ENCODE data around the gene VRK1. TPM values are rescaled to one million over a fixed set of nuclear protein-coding genes. Genes with fewer than 3 reads are reported as not detected.

Gene VRK1
- total RNA-seq, 1 experiment from 2014 or later, result 26.5 TPM

DNA sequence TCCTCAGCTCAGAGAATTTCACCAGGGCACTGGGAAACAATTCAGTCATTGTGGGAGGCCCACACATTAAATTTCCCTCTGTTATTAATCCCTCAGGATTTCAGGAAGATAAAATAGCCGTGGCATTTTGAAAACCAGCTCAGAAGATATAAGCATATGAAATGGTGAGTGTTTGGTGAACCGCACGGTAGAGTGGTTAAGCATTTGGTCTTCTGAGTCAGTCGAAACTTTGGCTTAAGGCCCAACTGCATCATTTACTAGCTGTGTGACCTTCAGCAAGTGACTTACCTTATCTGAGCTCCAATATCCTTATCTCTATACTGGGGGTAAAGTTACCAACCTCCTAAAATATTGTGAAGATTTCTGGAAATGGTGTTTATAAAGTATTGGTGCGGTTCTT is 5.2 kb upstream of the VRK1 start:
- H3K27me3 ChIP-seq (ENCODE audit: control insufficient read depth, insufficient read depth, low read length), result no peaks in the 10 kb centered on the region; the same call in 1 of the 2 replicates
- ATAC-seq (no peak), DNase-seq (ENCODE audit: low read depth, low spot score) (no peak)
- no peaks in the 10 kb centered on the region for H3K9me3 ChIP-seq (ENCODE audit: control insufficient read depth, insufficient read depth, low read depth, low read length)
- TF ChIP-seq, protein P1, sequence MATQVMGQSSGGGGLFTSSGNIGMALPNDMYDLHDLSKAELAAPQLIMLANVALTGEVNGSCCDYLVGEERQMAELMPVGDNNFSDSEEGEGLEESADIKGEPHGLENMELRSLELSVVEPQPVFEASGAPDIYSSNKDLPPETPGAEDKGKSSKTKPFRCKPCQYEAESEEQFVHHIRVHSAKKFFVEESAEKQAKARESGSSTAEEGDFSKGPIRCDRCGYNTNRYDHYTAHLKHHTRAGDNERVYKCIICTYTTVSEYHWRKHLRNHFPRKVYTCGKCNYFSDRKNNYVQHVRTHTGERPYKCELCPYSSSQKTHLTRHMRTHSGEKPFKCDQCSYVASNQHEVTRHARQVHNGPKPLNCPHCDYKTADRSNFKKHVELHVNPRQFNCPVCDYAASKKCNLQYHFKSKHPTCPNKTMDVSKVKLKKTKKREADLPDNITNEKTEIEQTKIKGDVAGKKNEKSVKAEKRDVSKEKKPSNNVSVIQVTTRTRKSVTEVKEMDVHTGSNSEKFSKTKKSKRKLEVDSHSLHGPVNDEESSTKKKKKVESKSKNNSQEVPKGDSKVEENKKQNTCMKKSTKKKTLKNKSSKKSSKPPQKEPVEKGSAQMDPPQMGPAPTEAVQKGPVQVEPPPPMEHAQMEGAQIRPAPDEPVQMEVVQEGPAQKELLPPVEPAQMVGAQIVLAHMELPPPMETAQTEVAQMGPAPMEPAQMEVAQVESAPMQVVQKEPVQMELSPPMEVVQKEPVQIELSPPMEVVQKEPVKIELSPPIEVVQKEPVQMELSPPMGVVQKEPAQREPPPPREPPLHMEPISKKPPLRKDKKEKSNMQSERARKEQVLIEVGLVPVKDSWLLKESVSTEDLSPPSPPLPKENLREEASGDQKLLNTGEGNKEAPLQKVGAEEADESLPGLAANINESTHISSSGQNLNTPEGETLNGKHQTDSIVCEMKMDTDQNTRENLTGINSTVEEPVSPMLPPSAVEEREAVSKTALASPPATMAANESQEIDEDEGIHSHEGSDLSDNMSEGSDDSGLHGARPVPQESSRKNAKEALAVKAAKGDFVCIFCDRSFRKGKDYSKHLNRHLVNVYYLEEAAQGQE (IDR thresholded peaks at IDR 0.05; ENCODE audit: insufficient read depth in 1 of 2, low read depth in 2 of 2, low read length in 1 of 2), result no peak
- no peak for TF ChIP-seq POLR2AphosphoS5 (IDR thresholded peaks at IDR 0.05; ENCODE audit: low read depth, low read length)
- no peak for TF ChIP-seq TCF7L2 (IDR thresholded peaks at IDR 0.05; ENCODE audit: low read depth, low read length)
- TF ChIP-seq SIN3A (IDR thresholded peaks at IDR 0.05; ENCODE audit: borderline replicate concordance, insufficient read depth, low read depth, low read length), result no peak
- TF ChIP-seq, protein P2, sequence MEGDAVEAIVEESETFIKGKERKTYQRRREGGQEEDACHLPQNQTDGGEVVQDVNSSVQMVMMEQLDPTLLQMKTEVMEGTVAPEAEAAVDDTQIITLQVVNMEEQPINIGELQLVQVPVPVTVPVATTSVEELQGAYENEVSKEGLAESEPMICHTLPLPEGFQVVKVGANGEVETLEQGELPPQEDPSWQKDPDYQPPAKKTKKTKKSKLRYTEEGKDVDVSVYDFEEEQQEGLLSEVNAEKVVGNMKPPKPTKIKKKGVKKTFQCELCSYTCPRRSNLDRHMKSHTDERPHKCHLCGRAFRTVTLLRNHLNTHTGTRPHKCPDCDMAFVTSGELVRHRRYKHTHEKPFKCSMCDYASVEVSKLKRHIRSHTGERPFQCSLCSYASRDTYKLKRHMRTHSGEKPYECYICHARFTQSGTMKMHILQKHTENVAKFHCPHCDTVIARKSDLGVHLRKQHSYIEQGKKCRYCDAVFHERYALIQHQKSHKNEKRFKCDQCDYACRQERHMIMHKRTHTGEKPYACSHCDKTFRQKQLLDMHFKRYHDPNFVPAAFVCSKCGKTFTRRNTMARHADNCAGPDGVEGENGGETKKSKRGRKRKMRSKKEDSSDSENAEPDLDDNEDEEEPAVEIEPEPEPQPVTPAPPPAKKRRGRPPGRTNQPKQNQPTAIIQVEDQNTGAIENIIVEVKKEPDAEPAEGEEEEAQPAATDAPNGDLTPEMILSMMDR (IDR thresholded peaks at IDR 0.05), result no peak
- H3K4me3 ChIP-seq (ENCODE audit: low read depth in 2 of 2, low read length in 2 of 2), result no peak overlapping the region
- in situ Hi-C loops (cut with HindIII; ENCODE audit: low pct_unique_long_range_greater_than_20kb, low sequenced_read_pairs) (no loop called here), intact Hi-C loops (cut with micrococcal nuclease; ENCODE audit: unreplicated experiment) (no loop called here)
- H3K36me3 ChIP-seq (ENCODE audit: control insufficient read depth, insufficient read depth, low read length), result no peaks in the 10 kb centered on the region
- CTCF ChIA-PET, result no interaction called here
- POLR2A ChIA-PET, result no interaction called here
- no peak overlapping the region for H3K27ac ChIP-seq (ENCODE audit: low read length)
- no TSS peak for BruUV-seq (replicated peaks)
- H3K4me1 ChIP-seq (ENCODE audit: control insufficient read depth, insufficient read depth, low read length), result no peaks in the 10 kb centered on the region

DNA sequence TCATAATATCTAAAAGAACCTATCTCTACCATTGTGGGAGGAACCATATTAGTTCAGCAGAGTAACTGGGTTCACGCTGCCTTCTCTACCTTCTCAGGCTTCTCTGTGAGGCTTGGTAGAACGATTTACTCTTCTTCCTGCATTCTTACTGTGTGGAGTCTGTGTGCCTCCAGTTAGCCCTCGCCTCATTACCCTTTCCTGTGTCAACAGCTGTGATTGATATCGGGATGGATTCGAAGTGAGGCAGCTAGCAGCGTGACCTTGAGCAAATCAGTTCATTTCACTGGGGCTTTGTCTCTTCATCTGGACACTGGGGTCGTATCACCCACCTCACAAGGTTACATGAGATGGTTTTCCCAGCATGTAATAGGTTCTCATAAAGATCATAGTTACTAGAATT is 4.6 kb upstream of the VRK1 start:
- no peak for ATAC-seq
- Histone ChIP-seq H3K4me3 (ENCODE audit: low read depth in 2 of 2, low read length in 2 of 2) (no peak overlapping the region), H3K4me1 (ENCODE audit: control insufficient read depth, insufficient read depth, low read length) (no peaks in the 10 kb centered on the region), H3K9me3 (ENCODE audit: control insufficient read depth, insufficient read depth, low read depth, low read length) (no peaks in the 10 kb centered on the region), H3K36me3 (ENCODE audit: control insufficient read depth, insufficient read depth, low read length) (no peaks in the 10 kb centered on the region), H3K27me3 (ENCODE audit: control insufficient read depth, insufficient read depth, low read length) (no peaks in the 10 kb centered on the region; the same call in 1 of the 2 replicates), H3K27ac (ENCODE audit: low read length) (no peak overlapping the region)
- in situ Hi-C loops (cut with HindIII; ENCODE audit: low pct_unique_long_range_greater_than_20kb, low sequenced_read_pairs), result no loop called here
- CTCF ChIA-PET, result no interaction called here
- TF ChIP-seq, protein P1 (IDR thresholded peaks at IDR 0.05; ENCODE audit: insufficient read depth in 1 of 2, low read depth in 2 of 2, low read length in 1 of 2), result no peak
- TF ChIP-seq POLR2AphosphoS5 (IDR thresholded peaks at IDR 0.05; ENCODE audit: low read depth, low read length) (no peak), TCF7L2 (IDR thresholded peaks at IDR 0.05; ENCODE audit: low read depth, low read length) (no peak), SIN3A (IDR thresholded peaks at IDR 0.05; ENCODE audit: borderline replicate concordance, insufficient read depth, low read depth, low read length) (no peak)
- TF ChIP-seq, protein P2 (IDR thresholded peaks at IDR 0.05), result no peak
- POLR2A ChIA-PET, result no interaction called here
- intact Hi-C loops (cut with micrococcal nuclease; ENCODE audit: unreplicated experiment), result no loop called here
- no peak for DNase-seq (ENCODE audit: low read depth, low spot score)
- no TSS peak for BruUV-seq (replicated peaks)

All from Panc1 (cell line).